B cell (primary cell): ENCODE measurements around the gene PTPN13. TPM values are rescaled to one million over a fixed set of nuclear protein-coding genes. Genes with fewer than 3 reads are reported as not detected.

Source experiments
- ATAC-seq: fragments of 200-7000 bp; cut with Tn5 transposase; one replicate; pipeline ENCODE4 v1.10.0; 2021; ENCODE audit warnings: low read depth, mild to moderate bottlenecking, moderate number of reproducible peaks, moderate library complexity
- CTCF ChIA-PET: fragments of 350-600 bp; sonication (Branson Sonifier 250); formaldehyde crosslinking; loops from one replicate; lab custom pipeline; 2021; ENCODE audit warnings: antibody characterized with exemption, inconsistent platforms; lab: Charles Lee
- POLR2A ChIA-PET: fragments of 350-600 bp; sonication (Branson Sonifier 250); formaldehyde crosslinking; loops from one replicate; lab custom pipeline; 2021; ENCODE audit warnings: antibody characterized with exemption; lab: Charles Lee
- DNase-seq: peaks from one replicate; pipeline ENCODE4 v3.0.0; 2013
- H2AFZ ChIP-seq: 2 replicates; pipeline ENCODE4 v1.6.1; 2012; ENCODE audit warnings: mild to moderate bottlenecking, low read depth, low read length; ENCODE audit not compliant: insufficient read depth, poor library complexity, severe bottlenecking
- H3K27ac ChIP-seq, 2 donors: 1 replicate in 1 of 2; 2 replicates in 1 of 2; pipeline ENCODE4 v1.5.1; 2012 to 2013; ENCODE audit warnings: low read length in 2 of 2, mild to moderate bottlenecking in 2 of 2, moderate library complexity in 1 of 2
- H3K27me3 ChIP-seq, 4 experiments: fragments of 200-600 bp in 1 of 4; sonication (generic) in 1 of 4; replicated peaks in 1 of 4; 1 replicate in 2 of 4; 2 replicates in 2 of 4; pipeline versions ENCODE4 v1.6.1 to v1.7.0; 2013 to 2016; ENCODE audit warnings: low read length in 3 of 4, mild to moderate bottlenecking in 2 of 4, mixed read lengths in 1 of 4, moderate library complexity in 1 of 4; ENCODE audit not compliant: insufficient read depth in 4 of 4, control insufficient read depth in 3 of 4; ENCODE audit errors: control extremely low read depth in 1 of 4
- H3K36me3 ChIP-seq, 2 experiments: replicated peaks in 1 of 2; 1 replicate in 1 of 2; 2 replicates in 1 of 2; pipeline versions ENCODE4 v1.6.1 to v1.7.1; 2013; ENCODE audit warnings: low read length in 1 of 2; ENCODE audit not compliant: insufficient read depth in 2 of 2, control insufficient read depth in 1 of 2; ENCODE audit errors: control extremely low read depth in 1 of 2, extremely low read depth in 1 of 2
- H3K4me1 ChIP-seq, 2 donors: fragments of 200-600 bp in 1 of 2; sonication (generic) in 1 of 2; 1 replicate in 1 of 2; 2 replicates in 1 of 2; pipeline versions ENCODE4 v1.5.1 to v1.6.1; 2013 to 2017; ENCODE audit warnings: low read length in 2 of 2; ENCODE audit not compliant: control insufficient read depth in 2 of 2, insufficient read depth in 2 of 2
- H3K4me2 ChIP-seq: replicated peaks from 2 replicates; pipeline ENCODE3; 2012; ENCODE audit warnings: mild to moderate bottlenecking, low read depth, low read length; ENCODE audit not compliant: poor library complexity, severe bottlenecking
- H3K4me3 ChIP-seq, 5 experiments: fragments of 200-600 bp in 1 of 5; sonication (generic) in 1 of 5; 1 replicate in 3 of 5; 2 replicates in 2 of 5; pipeline versions ENCODE4 v1.5.1 to v1.7.0; 2011 to 2016; ENCODE audit warnings: low read length in 4 of 5, mild to moderate bottlenecking in 4 of 5, low read depth in 2 of 5, control low read depth in 1 of 5, moderate library complexity in 1 of 5; ENCODE audit not compliant: insufficient read depth in 1 of 5; ENCODE audit errors: control extremely low read depth in 1 of 5, extremely low read depth in 1 of 5
- H3K79me2 ChIP-seq: fragments of 200-600 bp; sonication (generic); one replicate; pipeline ENCODE4 v1.6.0; 2016; ENCODE audit warnings: low read length; ENCODE audit not compliant: control insufficient read depth, insufficient read depth
- H3K9ac ChIP-seq: fragments of 200-600 bp; sonication (generic); 2 replicates; pipeline ENCODE4 v1.6.1; 2017; ENCODE audit warnings: mild to moderate bottlenecking, low read length, moderate library complexity
- H3K9me3 ChIP-seq, 3 donors: one replicate each; pipeline versions ENCODE4 v1.6.1 to v1.7.1; 2013; ENCODE audit warnings: low read length in 2 of 3; ENCODE audit not compliant: control insufficient read depth in 2 of 3, insufficient read depth in 1 of 3; ENCODE audit errors: control extremely low read depth in 1 of 3
- H4K20me1 ChIP-seq: 2 replicates; pipeline ENCODE4 v1.6.0; 2012; ENCODE audit warnings: mild to moderate bottlenecking, low read length; ENCODE audit not compliant: insufficient read depth, control insufficient read depth, poor library complexity, severe bottlenecking
- H3K27ac Mint-ChIP-seq: one replicate; pipeline ENCODE4 v1.8.0; 2021; ENCODE audit warnings: mixed read lengths
- H3K27me3 Mint-ChIP-seq: one replicate; pipeline ENCODE4 v1.8.0; 2021; ENCODE audit warnings: mixed read lengths
- H3K4me1 Mint-ChIP-seq: one replicate; pipeline ENCODE4 v1.8.0; 2021; ENCODE audit warnings: mixed read lengths
- H3K4me3 Mint-ChIP-seq: one replicate; pipeline ENCODE4 v1.8.0; 2021; ENCODE audit warnings: mixed read lengths
- H3K9me3 Mint-ChIP-seq: one replicate; pipeline ENCODE4 v1.8.0; 2022; ENCODE audit warnings: mixed read lengths; ENCODE audit not compliant: insufficient read depth
- EZH2 ChIP-seq: IDR thresholded peaks from 2 replicates; pipeline ENCODE4 v1.6.1; 2012; ENCODE audit warnings: borderline replicate concordance, low read depth, mild to moderate bottlenecking, moderate library complexity, low read length; ENCODE audit not compliant: insufficient read depth, poor library complexity, severe bottlenecking
- WGBS: methylation state at CpG from one replicate; pipeline ENCODE4 v1.1.5; 2013; ENCODE audit warnings: missing lambda C conversion rate; ENCODE audit not compliant: insufficient coverage; 5-methylcytosine and 5-hydroxymethylcytosine counted together
- intact Hi-C: fragments of 100-400 bp; cut with micrococcal nuclease; formaldehyde crosslinking; loops from one replicate; pipeline ENCODE4 v1.10.0; 2022
- polyA plus RNA-seq: library from polyadenylated mRNA; depleted of rRNA; stranded (reverse); fragments of >200 nt; gene quantifications from 2 replicates; pipeline ENCODE4 v1.2.3, GENCODE V29; 2012
- total RNA-seq, 2 donors: library from RNA; stranded (reverse); fragments of 120-200 nt in 1 of 2; gene quantifications; 1 replicate in 1 of 2; 2 replicates in 1 of 2; pipeline versions ENCODE4 v1.2.3 to v1.2.4, GENCODE V29; 2013 to 2022
- TF ChIP-seq, protein P1 (sequence below): fragments of 200-600 bp; IDR thresholded peaks from one replicate; pipeline ENCODE4 v1.8.0; 2022; ENCODE audit warnings: antibody characterized with exemption, mild to moderate bottlenecking

PTPN13 gene
- total and polyA plus RNA-seq, 2 donors (not counting 1 experiment from before 2014, with no cell fraction given), result 0.91 TPM; not detected in 1

DNA sequence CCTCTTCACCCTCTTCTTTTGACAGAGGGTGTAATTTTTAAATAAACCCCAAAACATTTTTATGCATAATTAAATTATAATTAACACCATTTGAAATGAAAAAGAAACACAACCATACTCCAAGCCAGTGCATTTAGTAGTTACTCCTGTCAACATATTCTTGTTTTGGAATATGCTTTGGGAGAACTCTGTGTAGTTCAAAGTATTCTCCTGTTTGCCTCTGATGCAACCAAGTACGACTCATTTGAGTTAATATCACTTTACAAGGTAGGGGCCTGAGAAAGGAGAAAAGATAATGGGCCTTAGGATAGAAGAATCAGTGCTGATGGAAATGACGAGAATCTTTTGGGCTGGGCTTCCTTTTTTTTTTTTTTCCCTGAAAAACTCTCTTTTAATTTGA is 2.7 kb downstream of the PTPN13 start:
- DNase-seq (no peak), ATAC-seq (no peak)
- H3K27ac Mint-ChIP-seq, result no peak overlapping the region
- H3K9me3 Mint-ChIP-seq, result no peaks in the 10 kb centered on the region
- H3K4me3 Mint-ChIP-seq, result no peak overlapping the region
- H3K9me3 ChIP-seq, result no peaks in the 10 kb centered on the region
- no peak overlapping the region for H3K4me3 ChIP-seq
- intact Hi-C loops, result no loop called here
- H3K27ac ChIP-seq, result no peak overlapping the region
- ChIA-PET CTCF (interaction anchor here (0.6 kb wide), 1 partner anchor 851 kb away, joined by 3 read pairs; no protein-coding TSS in a partner anchor), POLR2A (no interaction called here)
- peaks cover 19% of the 10 kb centered on the region for H3K4me1 Mint-ChIP-seq
- WGBS, result no CpG with 5 or more reads among the region's 2 CpGs
- H3K9ac ChIP-seq, result no peak overlapping the region
- TF ChIP-seq, protein P1, sequence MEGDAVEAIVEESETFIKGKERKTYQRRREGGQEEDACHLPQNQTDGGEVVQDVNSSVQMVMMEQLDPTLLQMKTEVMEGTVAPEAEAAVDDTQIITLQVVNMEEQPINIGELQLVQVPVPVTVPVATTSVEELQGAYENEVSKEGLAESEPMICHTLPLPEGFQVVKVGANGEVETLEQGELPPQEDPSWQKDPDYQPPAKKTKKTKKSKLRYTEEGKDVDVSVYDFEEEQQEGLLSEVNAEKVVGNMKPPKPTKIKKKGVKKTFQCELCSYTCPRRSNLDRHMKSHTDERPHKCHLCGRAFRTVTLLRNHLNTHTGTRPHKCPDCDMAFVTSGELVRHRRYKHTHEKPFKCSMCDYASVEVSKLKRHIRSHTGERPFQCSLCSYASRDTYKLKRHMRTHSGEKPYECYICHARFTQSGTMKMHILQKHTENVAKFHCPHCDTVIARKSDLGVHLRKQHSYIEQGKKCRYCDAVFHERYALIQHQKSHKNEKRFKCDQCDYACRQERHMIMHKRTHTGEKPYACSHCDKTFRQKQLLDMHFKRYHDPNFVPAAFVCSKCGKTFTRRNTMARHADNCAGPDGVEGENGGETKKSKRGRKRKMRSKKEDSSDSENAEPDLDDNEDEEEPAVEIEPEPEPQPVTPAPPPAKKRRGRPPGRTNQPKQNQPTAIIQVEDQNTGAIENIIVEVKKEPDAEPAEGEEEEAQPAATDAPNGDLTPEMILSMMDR, result no peak
- no peak for TF ChIP-seq EZH2
- peaks cover 48% of the 10 kb centered on the region for H3K27me3 Mint-ChIP-seq
- no peaks in the 10 kb centered on the region for H3K79me2 ChIP-seq
- H3K36me3 ChIP-seq, result no peaks in the 10 kb centered on the region
- no peak overlapping the region for H3K4me2 ChIP-seq
- peaks cover 0 to 28% (median 22%) of the 10 kb centered on the region in 4 experiments for H3K27me3 ChIP-seq
- H2AFZ ChIP-seq, result no peak overlapping the region
- H3K4me1 ChIP-seq, result peaks cover 16 to 20% of the 10 kb centered on the region in 2 donors
- no peaks in the 10 kb centered on the region for H4K20me1 ChIP-seq

DNA sequence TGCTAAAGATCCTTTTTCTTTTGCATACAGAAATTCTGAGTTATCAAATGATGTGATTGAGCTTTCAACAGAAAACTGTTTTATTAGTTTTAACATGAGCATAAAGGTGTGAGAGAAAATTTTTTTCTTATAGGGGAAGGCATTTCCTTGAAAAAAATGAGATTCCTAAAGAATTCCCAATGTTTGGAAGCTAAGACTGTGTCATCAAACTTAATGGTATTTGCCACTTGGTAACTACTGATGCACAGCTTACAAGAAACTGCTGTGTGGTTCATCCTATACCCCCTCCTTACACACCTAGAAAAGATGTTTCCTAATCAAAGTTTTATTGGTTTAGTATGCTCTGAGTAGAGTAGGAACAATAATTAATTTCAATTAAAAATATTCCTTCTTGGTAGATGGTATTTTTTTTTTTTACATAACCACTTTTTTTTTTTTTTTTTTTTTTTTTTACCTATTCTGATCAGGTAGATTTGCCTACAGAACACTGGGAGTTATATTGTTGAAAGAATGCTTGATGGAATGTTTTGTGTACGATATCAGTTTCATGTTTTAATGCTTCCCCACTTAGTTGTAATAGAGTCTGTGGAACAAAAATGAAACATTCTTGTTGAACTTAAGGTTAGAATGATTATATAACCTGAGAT is 6.0 kb downstream of the PTPN13 start:
- Histone ChIP-seq H3K9ac (no peak overlapping the region), H3K4me2 (no peak overlapping the region), H3K36me3 (no peaks in the 10 kb centered on the region), H4K20me1 (no peaks in the 10 kb centered on the region), H3K79me2 (no peaks in the 10 kb centered on the region), H2AFZ (no peak overlapping the region), H3K27me3 (peaks cover 0 to 24% (median 10%) of the 10 kb centered on the region in 4 experiments), H3K4me3 (no peak overlapping the region), H3K27ac (no peak overlapping the region), H3K4me1 (peaks cover 4 to 6% of the 10 kb centered on the region in 2 donors), H3K9me3 (no peaks in the 10 kb centered on the region)
- Mint-ChIP-seq H3K27ac (no peak overlapping the region), H3K27me3 (peaks cover 25% of the 10 kb centered on the region), H3K4me1 (peaks cover 4% of the 10 kb centered on the region), H3K9me3 (no peaks in the 10 kb centered on the region), H3K4me3 (no peak overlapping the region)
- ChIA-PET POLR2A (no interaction called here), CTCF (no interaction called here)
- no CpG with 5 or more reads among the region's 1 CpG for WGBS
- DNase-seq (no peak), ATAC-seq (no peak)
- intact Hi-C loops, result no loop called here
- TF ChIP-seq EZH2, result no peak
- TF ChIP-seq, protein P1, result no peak
